ENCODE measurements around the gene USP14.

DNA sequence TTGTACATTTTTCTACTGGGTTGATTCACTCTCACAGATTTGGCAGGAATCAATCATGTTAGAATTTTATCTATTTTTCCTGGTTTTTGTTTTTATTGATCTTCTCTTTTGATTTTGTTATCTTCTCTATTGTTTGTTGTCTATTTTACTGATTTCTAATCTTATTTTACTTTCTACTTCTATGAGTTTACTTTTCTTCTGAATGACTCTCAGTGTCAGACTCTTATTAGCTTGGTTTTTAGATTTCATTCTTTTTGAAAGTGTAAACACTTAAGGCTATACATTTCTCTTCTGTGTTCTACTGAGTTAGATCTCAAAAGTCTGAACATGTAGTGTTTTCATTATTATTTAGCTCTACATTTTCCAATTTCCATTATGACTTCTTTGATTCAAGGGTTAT is 62.4 kb downstream of the USP14 start:
- TF ChIP-seq, protein P1, sequence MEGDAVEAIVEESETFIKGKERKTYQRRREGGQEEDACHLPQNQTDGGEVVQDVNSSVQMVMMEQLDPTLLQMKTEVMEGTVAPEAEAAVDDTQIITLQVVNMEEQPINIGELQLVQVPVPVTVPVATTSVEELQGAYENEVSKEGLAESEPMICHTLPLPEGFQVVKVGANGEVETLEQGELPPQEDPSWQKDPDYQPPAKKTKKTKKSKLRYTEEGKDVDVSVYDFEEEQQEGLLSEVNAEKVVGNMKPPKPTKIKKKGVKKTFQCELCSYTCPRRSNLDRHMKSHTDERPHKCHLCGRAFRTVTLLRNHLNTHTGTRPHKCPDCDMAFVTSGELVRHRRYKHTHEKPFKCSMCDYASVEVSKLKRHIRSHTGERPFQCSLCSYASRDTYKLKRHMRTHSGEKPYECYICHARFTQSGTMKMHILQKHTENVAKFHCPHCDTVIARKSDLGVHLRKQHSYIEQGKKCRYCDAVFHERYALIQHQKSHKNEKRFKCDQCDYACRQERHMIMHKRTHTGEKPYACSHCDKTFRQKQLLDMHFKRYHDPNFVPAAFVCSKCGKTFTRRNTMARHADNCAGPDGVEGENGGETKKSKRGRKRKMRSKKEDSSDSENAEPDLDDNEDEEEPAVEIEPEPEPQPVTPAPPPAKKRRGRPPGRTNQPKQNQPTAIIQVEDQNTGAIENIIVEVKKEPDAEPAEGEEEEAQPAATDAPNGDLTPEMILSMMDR (conservative IDR thresholded peaks at IDR 0.05; ENCODE audit: low read length) = no peak
- TF ChIP-seq EZH2phosphoT487 (IDR thresholded peaks at IDR 0.05; ENCODE audit: borderline replicate concordance, low read depth, low read length) = no peak

Measured in OCI-LY7 (cell line).